ENCODE data around the gene MRPS18A. TPM values are rescaled to one million over a fixed set of nuclear protein-coding genes. Genes with fewer than 3 reads are reported as not detected.

MRPS18A gene
- total and polyA plus RNA-seq, 2 of the 13 experiments (the other 11 are each of a cell fraction or from before 2014, with no cell fraction given): 87.8 to 89.1 TPM

DNA sequence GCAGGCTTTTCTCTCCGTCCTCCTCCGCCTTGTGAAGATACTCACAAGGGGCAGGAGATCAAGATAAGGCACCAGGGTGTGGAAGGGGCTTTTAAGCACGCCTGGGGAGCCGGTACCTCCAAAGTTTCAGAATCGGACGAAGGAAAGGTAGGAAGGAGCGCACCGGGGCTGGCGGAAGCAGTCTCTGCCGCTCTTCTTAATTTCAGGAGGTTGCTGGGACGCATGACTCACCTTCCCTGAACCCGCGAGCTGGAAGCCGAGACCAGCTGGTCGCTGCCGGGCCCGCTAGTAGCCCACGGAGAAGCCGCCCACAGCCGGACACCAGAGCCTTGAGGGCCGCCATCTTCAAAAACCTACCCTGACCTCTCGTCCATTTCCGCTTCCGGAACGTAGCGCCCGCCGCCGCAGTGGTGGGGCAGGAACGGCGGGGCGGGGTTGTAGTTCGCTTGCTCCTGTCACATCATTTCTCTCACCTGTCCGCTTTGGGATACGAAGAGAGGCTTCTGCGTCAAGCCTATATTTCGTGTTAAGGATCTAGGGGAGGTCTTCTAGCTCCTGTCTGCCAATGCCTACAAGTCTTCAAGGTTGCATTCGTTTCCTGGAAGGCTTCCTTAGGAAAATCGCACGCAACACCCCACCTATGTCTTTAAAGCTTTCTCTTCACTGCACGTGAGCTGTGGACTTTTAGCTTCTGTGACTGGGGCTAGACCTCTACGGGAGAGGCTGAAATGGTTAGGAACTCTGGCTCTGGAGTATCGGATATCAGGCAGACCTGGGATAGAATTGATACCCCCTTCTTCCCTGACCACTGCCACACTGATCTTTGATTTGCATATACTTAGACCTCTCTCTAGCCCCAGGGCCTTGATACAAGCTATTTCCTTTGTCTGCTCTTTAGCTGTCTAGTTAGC is at the start of gene MRPS18A (continued):
- TF ChIP-seq, protein P1, sequence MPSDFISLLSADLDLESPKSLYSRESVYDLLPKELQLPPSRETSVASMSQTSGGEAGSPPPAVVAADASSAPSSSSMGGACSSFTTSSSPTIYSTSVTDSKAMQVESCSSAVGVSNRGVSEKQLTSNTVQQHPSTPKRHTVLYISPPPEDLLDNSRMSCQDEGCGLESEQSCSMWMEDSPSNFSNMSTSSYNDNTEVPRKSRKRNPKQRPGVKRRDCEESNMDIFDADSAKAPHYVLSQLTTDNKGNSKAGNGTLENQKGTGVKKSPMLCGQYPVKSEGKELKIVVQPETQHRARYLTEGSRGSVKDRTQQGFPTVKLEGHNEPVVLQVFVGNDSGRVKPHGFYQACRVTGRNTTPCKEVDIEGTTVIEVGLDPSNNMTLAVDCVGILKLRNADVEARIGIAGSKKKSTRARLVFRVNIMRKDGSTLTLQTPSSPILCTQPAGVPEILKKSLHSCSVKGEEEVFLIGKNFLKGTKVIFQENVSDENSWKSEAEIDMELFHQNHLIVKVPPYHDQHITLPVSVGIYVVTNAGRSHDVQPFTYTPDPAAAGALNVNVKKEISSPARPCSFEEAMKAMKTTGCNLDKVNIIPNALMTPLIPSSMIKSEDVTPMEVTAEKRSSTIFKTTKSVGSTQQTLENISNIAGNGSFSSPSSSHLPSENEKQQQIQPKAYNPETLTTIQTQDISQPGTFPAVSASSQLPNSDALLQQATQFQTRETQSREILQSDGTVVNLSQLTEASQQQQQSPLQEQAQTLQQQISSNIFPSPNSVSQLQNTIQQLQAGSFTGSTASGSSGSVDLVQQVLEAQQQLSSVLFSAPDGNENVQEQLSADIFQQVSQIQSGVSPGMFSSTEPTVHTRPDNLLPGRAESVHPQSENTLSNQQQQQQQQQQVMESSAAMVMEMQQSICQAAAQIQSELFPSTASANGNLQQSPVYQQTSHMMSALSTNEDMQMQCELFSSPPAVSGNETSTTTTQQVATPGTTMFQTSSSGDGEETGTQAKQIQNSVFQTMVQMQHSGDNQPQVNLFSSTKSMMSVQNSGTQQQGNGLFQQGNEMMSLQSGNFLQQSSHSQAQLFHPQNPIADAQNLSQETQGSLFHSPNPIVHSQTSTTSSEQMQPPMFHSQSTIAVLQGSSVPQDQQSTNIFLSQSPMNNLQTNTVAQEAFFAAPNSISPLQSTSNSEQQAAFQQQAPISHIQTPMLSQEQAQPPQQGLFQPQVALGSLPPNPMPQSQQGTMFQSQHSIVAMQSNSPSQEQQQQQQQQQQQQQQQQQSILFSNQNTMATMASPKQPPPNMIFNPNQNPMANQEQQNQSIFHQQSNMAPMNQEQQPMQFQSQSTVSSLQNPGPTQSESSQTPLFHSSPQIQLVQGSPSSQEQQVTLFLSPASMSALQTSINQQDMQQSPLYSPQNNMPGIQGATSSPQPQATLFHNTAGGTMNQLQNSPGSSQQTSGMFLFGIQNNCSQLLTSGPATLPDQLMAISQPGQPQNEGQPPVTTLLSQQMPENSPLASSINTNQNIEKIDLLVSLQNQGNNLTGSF (CRISPR knock-in tag; IDR thresholded peaks at IDR 0.05): no peak
- TF ChIP-seq CHCHD3 (CRISPR knock-in tag; IDR thresholded peaks at IDR 0.05) (no peak), HOXA7 (CRISPR knock-in tag; IDR thresholded peaks at IDR 0.05) (no peak), AHR (CRISPR knock-in tag; IDR thresholded peaks at IDR 0.05) (peak; percentile 69; the same call in 1 of the 2 replicates), ELF3 (CRISPR knock-in tag; IDR thresholded peaks at IDR 0.05) (peak; percentile 95), SNRNP70 (IDR thresholded peaks at IDR 0.05; ENCODE audit: low read depth, low read length) (no peak), ZNF713 (CRISPR knock-in tag; IDR thresholded peaks at IDR 0.05) (no peak), SOX13 (IDR thresholded peaks at IDR 0.05) (no peak), SOX13 (CRISPR knock-in tag; conservative IDR thresholded peaks at IDR 0.05 in 1 of 2, IDR thresholded peaks at IDR 0.05 in 1 of 2) (0 out of 4 replicates have a peak, but pooled peaks of 1 of the 2 experiments have one; percentile 42), STAT5B (CRISPR knock-in tag; IDR thresholded peaks at IDR 0.05) (no peak), ZNF446 (CRISPR knock-in tag; IDR thresholded peaks at IDR 0.05) (no peak), ZNF24 (IDR thresholded peaks at IDR 0.05) (no peak), FOXA3 (CRISPR knock-in tag; IDR thresholded peaks at IDR 0.05) (peak; percentile 36; the same call in 1 of the 2 replicates), ZNF121 (CRISPR knock-in tag; IDR thresholded peaks at IDR 0.05) (no peak), ZZZ3 (CRISPR knock-in tag; IDR thresholded peaks at IDR 0.05; ENCODE audit: borderline replicate concordance) (no peak), XBP1 (CRISPR knock-in tag; IDR thresholded peaks at IDR 0.05) (no peak; the same call in 1 of the 2 replicates), BCL6 (CRISPR knock-in tag; IDR thresholded peaks at IDR 0.05) (peak; percentile 59), FOXK1 (CRISPR knock-in tag; IDR thresholded peaks at IDR 0.05; ENCODE audit: borderline replicate concordance, low read depth) (peak; percentile 75; the same call in 1 of the 2 replicates), ZNF230 (CRISPR knock-in tag; IDR thresholded peaks at IDR 0.05) (peak; percentile 85; the same call in 1 of the 2 replicates), ZNF430 (CRISPR knock-in tag; IDR thresholded peaks at IDR 0.05) (peak; percentile 76), MIXL1 (CRISPR knock-in tag; IDR thresholded peaks at IDR 0.05) (peak; percentile 46; the same call in 1 of the 2 replicates), GABPA (IDR thresholded peaks at IDR 0.05; ENCODE audit: low read depth, low read length) (peak; percentile 94), GABPA (CRISPR knock-in tag; IDR thresholded peaks at IDR 0.05; ENCODE audit: low read depth) (peak; percentile 100)
- TF ChIP-seq, protein P2, sequence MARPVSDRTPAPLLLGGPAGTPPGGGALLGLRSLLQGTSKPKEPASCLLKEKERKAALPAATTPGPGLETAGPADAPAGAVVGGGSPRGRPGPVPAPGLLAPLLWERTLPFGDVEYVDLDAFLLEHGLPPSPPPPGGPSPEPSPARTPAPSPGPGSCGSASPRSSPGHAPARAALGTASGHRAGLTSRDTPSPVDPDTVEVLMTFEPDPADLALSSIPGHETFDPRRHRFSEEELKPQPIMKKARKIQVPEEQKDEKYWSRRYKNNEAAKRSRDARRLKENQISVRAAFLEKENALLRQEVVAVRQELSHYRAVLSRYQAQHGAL (CRISPR knock-in tag; IDR thresholded peaks at IDR 0.05; ENCODE audit: not compliant biosample characterization): no peak
- TF ChIP-seq, protein P3, sequence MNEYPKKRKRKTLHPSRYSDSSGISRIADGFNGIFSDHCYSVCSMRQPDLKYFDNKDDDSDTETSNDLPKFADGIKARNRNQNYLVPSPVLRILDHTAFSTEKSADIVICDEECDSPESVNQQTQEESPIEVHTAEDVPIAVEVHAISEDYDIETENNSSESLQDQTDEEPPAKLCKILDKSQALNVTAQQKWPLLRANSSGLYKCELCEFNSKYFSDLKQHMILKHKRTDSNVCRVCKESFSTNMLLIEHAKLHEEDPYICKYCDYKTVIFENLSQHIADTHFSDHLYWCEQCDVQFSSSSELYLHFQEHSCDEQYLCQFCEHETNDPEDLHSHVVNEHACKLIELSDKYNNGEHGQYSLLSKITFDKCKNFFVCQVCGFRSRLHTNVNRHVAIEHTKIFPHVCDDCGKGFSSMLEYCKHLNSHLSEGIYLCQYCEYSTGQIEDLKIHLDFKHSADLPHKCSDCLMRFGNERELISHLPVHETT (CRISPR knock-in tag; conservative IDR thresholded peaks at IDR 0.05): peak; percentile 58; the same call in 1 of the 2 replicates

All from HepG2 (cell line).